ENCODE data around the gene EYS. TPM values are rescaled to one million over a fixed set of nuclear protein-coding genes. Genes with fewer than 3 reads are reported as not detected.

EYS gene
- total RNA-seq, 2 donors from 2014 or later: not detected

- Histone ChIP-seq H3K4me1 (no peaks in the 10 kb centered on the region), H3K36me3 (no peaks in the 10 kb centered on the region), H3K4me3 (no peak overlapping the region), H3K27me3 (no peaks in the 10 kb centered on the region), H3K9me3 (peaks cover 0 to 7% of the 10 kb centered on the region in 2 donors), H3K27ac (no peak overlapping the region)
- TF ChIP-seq CTCF (IDR thresholded peaks at IDR 0.05): no peak
- DNase-seq (ENCODE audit: low spot score): no peak
Observed at GRCh38 chr6:64437996-64438395, 1269.0 kb downstream of the EYS start.

GRCh38 chr6:64429926-64430325 is 1277.1 kb downstream of the EYS start:
- Histone ChIP-seq H3K4me1 (no peaks in the 10 kb centered on the region), H3K9me3 (no peaks in the 10 kb centered on the region), H3K27me3 (no peaks in the 10 kb centered on the region), H3K27ac (no peak overlapping the region), H3K36me3 (no peaks in the 10 kb centered on the region), H3K4me3 (no peak overlapping the region)
- DNase-seq (ENCODE audit: low spot score): no peak
- TF ChIP-seq CTCF (IDR thresholded peaks at IDR 0.05): no peak

GRCh38 chr6:64428186-64428585 is 1278.8 kb downstream of the EYS start:
- Histone ChIP-seq H3K27me3 (no peaks in the 10 kb centered on the region), H3K27ac (no peak overlapping the region), H3K36me3 (no peaks in the 10 kb centered on the region), H3K9me3 (no peaks in the 10 kb centered on the region), H3K4me1 (no peaks in the 10 kb centered on the region), H3K4me3 (no peak overlapping the region)
- no peak for DNase-seq (ENCODE audit: low spot score)
- no peak for TF ChIP-seq CTCF (IDR thresholded peaks at IDR 0.05)

- Histone ChIP-seq H3K4me3 (no peak overlapping the region), H3K4me1 (no peaks in the 10 kb centered on the region), H3K9me3 (no peaks in the 10 kb centered on the region), H3K27ac (no peak overlapping the region), H3K27me3 (no peaks in the 10 kb centered on the region), H3K36me3 (no peaks in the 10 kb centered on the region)
- TF ChIP-seq CTCF (IDR thresholded peaks at IDR 0.05): no peak
- no peak for DNase-seq (ENCODE audit: low spot score)
Observed at GRCh38 chr6:64415926-64416325, 1291.1 kb downstream of the EYS start.

GRCh38 chr6:64411226-64411625 is 1295.8 kb downstream of the EYS start:
- no peak for DNase-seq (ENCODE audit: low spot score)
- Histone ChIP-seq H3K36me3 (no peaks in the 10 kb centered on the region), H3K4me3 (no peak overlapping the region), H3K9me3 (no peaks in the 10 kb centered on the region), H3K27ac (no peak overlapping the region), H3K4me1 (no peaks in the 10 kb centered on the region), H3K27me3 (no peaks in the 10 kb centered on the region)
- no peak for TF ChIP-seq CTCF (IDR thresholded peaks at IDR 0.05)

- Histone ChIP-seq H3K36me3 (no peaks in the 10 kb centered on the region), H3K9me3 (no peaks in the 10 kb centered on the region), H3K27me3 (no peaks in the 10 kb centered on the region), H3K4me1 (no peaks in the 10 kb centered on the region), H3K4me3 (no peak overlapping the region), H3K27ac (no peak overlapping the region)
- no peak for TF ChIP-seq CTCF (IDR thresholded peaks at IDR 0.05)
- DNase-seq (ENCODE audit: low spot score): no peak
Observed at GRCh38 chr6:64409948-64410347, 1297.1 kb downstream of the EYS start.

Data from right atrium auricular region (tissue), 2 donors.